HG02623 (cell line): Measurements from ENCODE around the gene CRISPLD2.
"Not testable (repeated sequence)": the region's sequence is repeated elsewhere in the genome, so short reads cannot be mapped to it uniquely, and the experiment has no call there.

Experiments
- ATAC-seq: cut with Tn5 transposase; IDR thresholded peaks from one replicate; pipeline ENCODE4 v1.9.1; 2021; ENCODE audit warnings: moderate library complexity; ENCODE audit not compliant: unreplicated experiment

Gene CRISPLD2

DNA sequence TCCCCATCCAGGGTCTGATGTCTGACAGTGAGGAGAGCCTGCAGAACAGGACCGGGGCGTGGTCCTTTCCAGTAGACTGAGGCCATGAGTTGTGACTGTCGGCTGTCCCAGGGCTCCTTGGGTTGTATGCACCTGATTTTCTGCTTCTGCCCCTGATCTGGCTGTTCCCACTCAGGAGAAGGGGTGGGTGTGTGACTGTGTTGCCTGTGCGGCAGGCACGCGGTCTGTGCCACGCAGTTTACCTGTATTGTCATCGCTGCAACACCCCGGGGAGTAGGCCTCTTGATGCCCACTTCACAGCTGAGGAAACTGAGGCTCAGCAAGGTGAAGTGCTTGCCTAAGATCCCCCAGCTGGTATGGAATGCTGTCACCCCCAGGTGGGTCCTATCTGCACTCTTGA is 1.4 kb downstream of the CRISPLD2 start:
- no peak for ATAC-seq

- ATAC-seq, result no peak
Observed at GRCh38 chr16:84821728-84822689, 2.2 kb downstream of the CRISPLD2 start.

GRCh38 chr16:84822990-84823389 is 3.2 kb downstream of the CRISPLD2 start:
- ATAC-seq, result no peak

DNA sequence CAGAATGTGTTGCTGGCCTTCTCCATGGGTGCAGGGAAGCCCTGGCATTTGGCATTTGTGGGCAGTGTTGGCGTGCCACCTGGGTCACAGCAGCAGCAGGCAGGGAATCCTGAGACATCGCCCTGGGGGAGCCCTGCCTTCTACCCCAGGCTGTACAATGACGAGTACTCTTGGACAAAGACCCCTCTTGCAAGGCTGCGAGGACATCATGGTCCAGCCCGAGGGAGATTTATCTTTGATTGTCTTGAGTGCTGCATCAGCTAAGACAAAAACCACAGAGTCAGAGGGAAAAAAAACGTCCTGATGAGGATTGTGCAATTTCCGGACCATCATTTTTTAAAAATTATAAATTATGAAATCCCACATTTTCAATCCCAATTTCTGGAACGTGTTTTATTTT is 3.7 kb downstream of the CRISPLD2 start:
- no peak for ATAC-seq

DNA sequence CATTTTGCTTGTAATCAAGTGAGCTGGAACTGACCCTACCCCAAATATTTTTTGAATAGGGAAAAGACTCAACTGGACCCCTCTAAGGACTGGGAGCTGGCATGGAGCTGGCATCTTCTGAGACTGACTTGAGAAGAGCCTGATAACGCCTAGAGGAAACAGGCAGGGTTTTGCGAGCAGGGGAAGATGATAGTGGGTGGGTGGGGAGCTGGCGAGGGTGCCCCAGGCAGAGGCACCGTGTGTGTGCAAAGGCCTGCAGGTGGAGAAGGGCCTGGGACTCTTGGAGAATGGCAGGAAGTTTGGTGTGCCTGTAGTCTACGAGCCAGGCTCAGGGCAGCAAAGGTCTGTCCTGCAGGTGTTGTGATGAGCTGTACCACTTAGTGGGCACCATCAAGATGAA is 4.1 kb downstream of the CRISPLD2 start:
- no peak for ATAC-seq

GRCh38 chr16:84825896-84826557 is 6.2 kb downstream of the CRISPLD2 start:
- ATAC-seq, result no peak

DNA sequence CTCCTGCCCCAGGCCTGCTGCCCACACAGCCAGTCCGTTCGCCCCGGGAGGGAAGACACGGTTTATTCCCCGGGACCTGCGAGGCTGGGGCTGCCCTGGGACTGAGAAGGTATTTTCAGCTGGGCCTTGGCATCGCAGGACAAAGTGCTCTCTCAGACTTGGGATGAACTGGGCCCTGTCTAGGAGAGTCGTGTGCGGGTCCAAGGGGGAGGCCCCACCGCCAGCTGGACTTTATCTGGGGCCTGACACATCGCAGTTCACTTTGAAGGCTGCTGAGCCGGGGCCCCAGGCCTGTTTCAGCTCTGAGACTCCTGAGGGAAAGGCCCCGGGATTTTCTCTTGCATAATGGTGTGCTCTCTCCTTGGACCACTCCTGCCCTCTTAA is 6.8 kb downstream of the CRISPLD2 start:
- ATAC-seq, result no peak

DNA sequence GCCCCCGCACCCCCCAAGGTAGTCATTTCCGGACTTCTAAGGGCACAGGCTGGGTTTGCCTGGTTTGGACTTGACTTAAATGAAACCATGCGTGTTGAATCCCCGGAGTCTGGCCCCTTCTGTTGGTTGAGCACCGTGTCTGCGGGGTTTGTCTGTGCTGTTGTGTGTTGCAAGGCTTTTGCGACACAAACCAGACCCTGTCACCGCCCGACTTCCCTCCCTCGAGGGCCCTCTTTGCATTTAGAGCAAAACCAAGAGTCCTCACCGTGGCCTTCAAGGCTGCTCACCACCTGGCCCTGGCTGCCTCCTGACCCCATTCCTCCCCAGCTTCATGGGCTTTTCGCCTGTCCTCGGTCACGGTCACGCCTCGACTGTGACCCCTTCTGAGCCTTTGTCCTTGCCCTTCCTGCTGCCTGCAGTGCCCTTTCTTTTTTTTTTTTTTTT is 7.4 kb downstream of the CRISPLD2 start:
- ATAC-seq, result no peak

DNA sequence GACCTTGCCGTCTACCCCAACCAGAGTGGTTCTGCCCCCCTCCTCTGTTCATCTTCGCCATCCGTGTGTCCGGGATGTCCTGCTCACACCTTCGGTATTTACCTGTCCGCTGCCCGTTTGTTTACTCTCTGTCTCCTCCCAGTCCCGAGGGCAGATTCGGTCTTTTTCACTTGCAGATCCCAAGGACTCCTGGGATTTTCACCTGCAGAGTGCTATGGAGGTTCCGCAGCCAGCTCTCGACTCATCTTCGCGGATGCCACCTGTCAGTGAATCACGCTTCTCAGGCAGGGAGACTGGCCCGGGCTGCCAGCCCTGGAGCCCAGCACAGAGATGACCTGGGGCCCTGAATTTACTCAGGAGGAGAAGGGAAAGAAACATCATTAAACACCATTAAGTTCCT is 8.1 kb downstream of the CRISPLD2 start:
- ATAC-seq, result no peak

- ATAC-seq, result no peak
Observed at GRCh38 chr16:84828322-84828721, 8.5 kb downstream of the CRISPLD2 start.

- ATAC-seq, result no peak
Observed at GRCh38 chr16:84829168-84829965, 9.6 kb downstream of the CRISPLD2 start.

- ATAC-seq, result no peak
Observed at GRCh38 chr16:84830765-84831384, 11.1 kb downstream of the CRISPLD2 start.

- not testable (repeated sequence) for ATAC-seq
Observed at GRCh38 chr16:84831728-84832127, 11.9 kb downstream of the CRISPLD2 start.

- ATAC-seq, result no peak
Observed at GRCh38 chr16:84832488-84833143, 12.8 kb downstream of the CRISPLD2 start.

GRCh38 chr16:84833144-84833500 is 13.3 kb downstream of the CRISPLD2 start:
- ATAC-seq, result no peak

DNA sequence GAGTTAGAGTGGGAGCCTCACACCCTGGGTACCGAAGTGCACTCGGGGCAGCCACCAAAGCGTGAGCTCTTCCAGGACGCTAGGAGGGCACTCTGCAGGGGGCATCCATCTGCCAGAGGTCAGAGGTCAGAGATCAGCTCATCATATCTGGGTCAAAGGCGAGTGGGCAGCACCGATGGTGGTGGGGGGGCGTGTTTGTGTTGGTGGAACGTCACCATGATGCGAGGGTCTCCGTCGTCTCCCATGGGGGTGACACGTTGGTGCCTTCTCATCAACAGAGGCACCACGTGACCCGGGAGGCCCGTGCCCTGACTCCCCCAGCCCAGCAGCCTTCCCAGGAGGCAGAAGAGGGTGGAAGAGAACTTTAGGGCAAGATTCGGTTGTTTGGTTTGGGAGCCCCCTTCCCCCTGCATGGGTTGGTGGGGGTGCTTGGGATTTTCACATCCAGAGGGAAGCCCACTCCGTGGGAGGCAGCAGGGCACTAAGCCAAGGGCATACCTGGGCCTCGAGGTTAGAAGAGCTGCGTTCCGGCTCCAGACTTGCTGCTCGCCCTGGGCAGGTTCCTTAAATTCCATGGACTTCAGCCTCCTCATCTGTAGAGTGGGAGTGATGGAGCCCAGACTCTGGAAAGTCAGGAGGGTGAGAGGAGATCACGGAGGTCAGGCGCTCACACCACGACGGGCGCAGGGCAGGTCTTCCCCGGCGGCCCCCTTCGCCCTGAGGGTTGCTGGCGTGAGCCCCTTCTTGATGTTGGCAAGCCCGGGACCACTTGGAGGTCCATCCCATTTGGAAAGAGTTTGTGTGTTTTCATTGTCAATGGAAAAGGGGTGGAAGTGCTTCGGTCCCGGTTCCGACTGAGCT is 14.0 kb downstream of the CRISPLD2 start:
- no peak for ATAC-seq

- ATAC-seq, result no peak
Observed at GRCh38 chr16:84834403-84834772, 14.6 kb downstream of the CRISPLD2 start.

DNA sequence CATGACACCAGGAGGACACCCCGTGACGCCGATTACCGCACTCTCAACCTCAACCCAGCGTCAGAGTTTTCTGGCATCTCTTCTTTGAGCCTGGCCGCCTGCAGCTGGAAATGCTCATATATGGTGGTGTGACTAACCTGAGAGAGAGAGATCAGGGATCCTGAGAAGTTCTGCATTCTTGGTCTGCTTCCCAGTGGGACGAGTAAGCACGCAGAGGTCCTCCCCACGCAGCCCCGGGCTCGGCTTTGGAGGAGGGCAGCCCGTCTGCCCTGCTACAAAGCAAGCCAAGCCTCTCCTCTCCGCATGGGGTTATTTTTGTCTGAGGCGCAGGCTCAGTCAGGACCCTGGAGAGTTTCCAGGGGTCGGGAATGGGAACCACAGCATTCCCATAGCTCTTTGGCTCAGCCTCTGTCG is 16.5 kb downstream of the CRISPLD2 start:
- no peak for ATAC-seq

DNA sequence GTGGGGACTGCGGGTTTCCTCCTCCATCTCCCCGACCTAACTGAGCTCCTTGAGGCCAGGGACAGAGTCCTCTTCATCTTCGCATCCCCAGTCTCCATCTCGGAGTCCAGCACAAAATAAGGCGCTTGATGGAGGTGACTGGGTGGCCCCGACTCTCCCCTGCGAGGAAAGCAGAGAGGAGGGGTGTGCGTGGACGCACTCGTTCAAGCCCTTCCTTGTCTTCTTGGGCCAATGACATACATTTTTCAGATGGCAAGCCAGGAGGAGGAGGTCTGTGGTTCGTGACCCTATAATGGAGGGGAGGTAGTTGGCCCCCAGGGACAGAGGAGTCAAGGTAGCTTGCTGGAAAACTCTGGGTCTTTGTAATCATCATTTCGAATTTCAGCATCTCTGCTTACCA is 17.2 kb downstream of the CRISPLD2 start:
- no peak for ATAC-seq
